Measurements from ENCODE around the gene MAP3K8.

Gene MAP3K8

DNA sequence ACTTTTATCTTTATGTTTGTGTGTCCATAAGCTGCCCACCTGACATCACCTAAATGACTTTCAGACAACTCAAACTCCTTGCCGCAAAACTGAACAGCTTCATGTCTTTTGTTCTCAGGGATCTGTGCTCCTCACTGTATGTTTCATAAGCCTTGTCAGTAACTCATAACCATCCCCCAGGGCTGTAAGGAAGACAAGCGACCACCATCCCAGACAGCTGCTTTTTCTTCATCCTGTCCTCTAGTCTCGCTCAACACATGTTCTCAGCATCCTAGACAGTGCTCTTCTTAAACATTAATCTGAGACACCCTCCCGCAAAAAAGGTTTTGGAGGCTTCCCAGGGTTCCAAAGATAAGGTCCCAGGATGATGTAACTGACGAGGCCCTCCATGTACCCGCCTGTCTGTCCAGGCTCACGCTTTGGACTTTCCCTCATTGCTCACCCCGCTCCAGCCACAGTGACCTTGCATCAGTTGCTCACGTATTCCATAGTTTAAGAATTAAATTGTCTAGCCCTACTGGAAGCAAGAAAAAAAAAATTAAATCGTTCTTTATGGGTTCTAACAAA is 69.8 kb downstream of the MAP3K8 start:
- Mint-ChIP-seq H3K27me3 (no peaks in the 10 kb centered on the region), H3K4me1 (peaks cover 66% of the 10 kb centered on the region), H3K9me3 (no peaks in the 10 kb centered on the region), H3K36me3 (no peaks in the 10 kb centered on the region), H3K27ac (peak overlapping the region; percentile 81), H3K4me3 (peak overlapping the region; percentile 51)
- no peak for ATAC-seq

DNA sequence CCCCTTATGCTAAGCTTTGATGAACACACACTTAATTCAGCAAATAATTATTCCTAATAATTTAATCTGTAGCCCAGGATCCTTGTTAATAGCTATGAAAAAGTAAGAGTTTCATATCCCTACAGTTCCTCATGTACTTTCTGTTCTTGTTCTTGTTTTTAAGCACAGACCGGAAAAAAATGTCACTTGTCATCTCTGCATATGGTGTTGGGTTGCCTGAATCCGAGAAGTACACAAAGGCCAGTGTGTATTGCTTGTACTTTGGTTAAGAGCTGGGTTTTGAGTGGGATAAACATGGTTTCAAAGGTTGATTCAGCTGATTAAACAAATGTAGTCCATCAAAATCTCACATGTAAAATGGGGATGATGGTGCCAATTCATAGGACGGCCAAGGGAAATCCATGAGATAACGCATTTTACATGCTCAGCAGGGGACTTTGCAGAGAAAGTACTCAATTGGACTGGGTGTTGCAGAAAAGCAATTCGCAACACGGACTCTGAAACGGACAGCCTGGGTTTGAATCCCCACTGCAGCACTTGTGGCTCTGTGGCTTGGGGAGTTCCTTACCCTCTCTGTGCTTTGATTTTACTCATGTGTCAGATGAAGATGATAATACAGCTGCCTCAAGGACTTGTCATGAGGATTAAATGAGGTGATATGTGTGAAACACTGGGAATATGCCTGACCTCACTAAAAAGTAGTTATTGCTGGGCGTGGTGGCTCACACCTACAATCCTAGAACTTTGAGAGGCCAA is 71.7 kb downstream of the MAP3K8 start:
- peaks cover 59% of the 10 kb centered on the region for H3K4me1 Mint-ChIP-seq
- peak overlapping the region; percentile 81 for H3K27ac Mint-ChIP-seq
- no peaks in the 10 kb centered on the region for H3K9me3 Mint-ChIP-seq
- peak; percentile 67 for ATAC-seq
- H3K36me3 Mint-ChIP-seq: no peaks in the 10 kb centered on the region
- no peaks in the 10 kb centered on the region for H3K27me3 Mint-ChIP-seq
- no peak overlapping the region for H3K4me3 Mint-ChIP-seq

DNA sequence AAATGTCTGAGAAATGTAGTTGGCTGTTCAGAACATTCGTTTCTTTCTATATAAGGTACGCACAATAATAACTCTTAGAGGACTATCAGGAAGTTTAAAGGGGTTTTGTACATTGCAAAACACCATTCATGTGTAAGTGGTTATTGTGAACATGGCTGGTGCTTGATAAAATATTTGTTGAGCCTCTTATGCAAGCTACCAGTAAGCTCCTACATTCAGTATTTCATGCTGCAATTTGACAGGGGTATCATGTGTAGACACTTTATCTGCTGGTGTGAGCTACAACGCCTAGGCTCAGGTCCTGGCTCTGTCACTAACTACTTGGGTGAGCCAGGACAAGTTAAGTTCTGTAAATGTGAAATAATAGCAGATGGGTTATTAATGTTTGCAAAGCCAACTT is 75.5 kb downstream of the MAP3K8 start:
- H3K4me1 Mint-ChIP-seq: peaks cover 28% of the 10 kb centered on the region
- no peak for ATAC-seq
- H3K27ac Mint-ChIP-seq: peak overlapping the region; percentile 80
- no peaks in the 10 kb centered on the region for H3K36me3 Mint-ChIP-seq
- H3K9me3 Mint-ChIP-seq: no peaks in the 10 kb centered on the region
- H3K27me3 Mint-ChIP-seq: no peaks in the 10 kb centered on the region
- H3K4me3 Mint-ChIP-seq: no peak overlapping the region

DNA sequence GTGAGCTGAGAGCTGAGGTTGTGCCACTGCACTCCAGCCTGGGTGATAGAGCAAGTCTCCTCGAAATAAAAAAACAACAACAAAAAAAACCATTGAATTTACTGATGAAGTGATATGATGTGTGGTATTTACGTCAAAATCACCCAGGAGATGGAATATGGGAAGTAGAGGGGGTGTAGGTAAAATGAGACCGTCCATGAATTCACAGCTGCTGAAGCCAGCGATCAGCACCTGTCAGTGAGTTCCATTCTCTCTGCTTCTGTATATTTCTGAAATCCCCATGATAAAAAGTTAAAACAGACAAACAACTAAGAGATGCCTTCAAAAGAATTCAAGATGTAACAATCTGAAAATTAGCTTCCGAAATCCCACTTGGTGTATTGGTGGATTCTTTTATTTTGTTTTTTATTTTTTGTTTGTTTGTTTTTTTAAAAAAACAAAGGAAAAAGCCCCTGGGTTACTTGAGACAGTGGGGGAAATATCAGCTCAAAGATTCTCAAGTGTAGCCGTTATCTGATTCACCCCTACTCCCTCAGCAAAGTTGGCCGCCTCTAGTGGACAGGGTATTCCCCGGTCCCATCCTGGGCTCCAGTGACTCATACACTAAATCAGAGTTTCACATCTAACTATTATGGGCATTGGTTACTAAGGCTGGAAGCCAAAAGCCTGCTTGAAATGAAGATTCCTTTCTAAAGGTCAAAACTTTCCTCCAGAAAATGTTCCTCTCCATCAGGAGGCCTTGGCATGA is 76.4 kb downstream of the MAP3K8 start:
- peak overlapping the region; percentile 80 for H3K27ac Mint-ChIP-seq
- peaks cover 30% of the 10 kb centered on the region for H3K4me1 Mint-ChIP-seq
- H3K4me3 Mint-ChIP-seq: no peak overlapping the region
- H3K9me3 Mint-ChIP-seq: no peaks in the 10 kb centered on the region
- H3K27me3 Mint-ChIP-seq: no peaks in the 10 kb centered on the region
- no peaks in the 10 kb centered on the region for H3K36me3 Mint-ChIP-seq
- peak; percentile 96 for ATAC-seq

DNA sequence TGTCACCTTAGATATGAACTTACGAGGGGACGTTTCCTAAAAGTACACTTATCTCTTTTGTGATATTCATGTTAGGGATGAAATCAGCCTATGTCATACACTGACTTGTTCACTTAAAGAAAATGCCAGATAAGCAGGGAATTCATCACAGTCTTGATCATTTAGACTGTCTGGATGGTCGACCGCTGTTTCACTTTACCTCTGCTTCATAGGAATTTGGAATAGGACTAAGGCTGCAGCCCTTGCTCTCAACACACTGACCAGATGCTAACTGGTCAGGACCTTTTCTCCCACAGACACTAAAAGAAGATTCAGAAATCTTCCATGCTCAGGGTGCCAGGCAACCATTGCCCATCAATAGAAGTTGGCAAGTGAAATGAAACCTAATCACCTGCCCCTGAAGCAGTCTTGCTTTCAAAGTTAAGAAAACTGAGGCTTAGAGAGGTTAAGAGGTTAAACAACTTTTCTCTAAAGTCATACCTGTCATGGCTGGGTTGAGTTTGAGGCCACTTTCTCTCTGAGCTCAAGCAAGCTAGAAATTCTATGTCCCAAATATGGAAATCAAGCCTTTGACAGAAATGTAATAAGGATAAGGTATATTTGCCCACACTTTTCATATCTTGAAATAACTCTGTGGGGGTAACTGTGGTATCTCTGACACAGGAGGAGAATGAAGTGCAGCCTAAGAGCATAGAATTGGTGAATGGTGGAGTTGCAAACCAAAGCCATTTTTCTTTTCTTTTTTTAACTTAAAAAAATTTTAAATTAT is 77.1 kb downstream of the MAP3K8 start:
- H3K4me3 Mint-ChIP-seq: no peak overlapping the region
- no peaks in the 10 kb centered on the region for H3K36me3 Mint-ChIP-seq
- peak; percentile 13 for ATAC-seq
- H3K9me3 Mint-ChIP-seq: no peaks in the 10 kb centered on the region
- H3K27ac Mint-ChIP-seq: peak overlapping the region; percentile 80
- H3K27me3 Mint-ChIP-seq: no peaks in the 10 kb centered on the region
- peaks cover 24% of the 10 kb centered on the region for H3K4me1 Mint-ChIP-seq

Data from stimulated activated memory B cell treated with anti-CD40 and anti-IgM and Interleukin-4, amounts not matched to agents 10 μg/mL and 1 μg/mL and 100 μg/mL, for 72 hours (primary cell).